Measurements from ENCODE around the gene RAD51C.
A peak's percentile ranks its signal among the peaks of the same experiment; 100 is the strongest.

DNA sequence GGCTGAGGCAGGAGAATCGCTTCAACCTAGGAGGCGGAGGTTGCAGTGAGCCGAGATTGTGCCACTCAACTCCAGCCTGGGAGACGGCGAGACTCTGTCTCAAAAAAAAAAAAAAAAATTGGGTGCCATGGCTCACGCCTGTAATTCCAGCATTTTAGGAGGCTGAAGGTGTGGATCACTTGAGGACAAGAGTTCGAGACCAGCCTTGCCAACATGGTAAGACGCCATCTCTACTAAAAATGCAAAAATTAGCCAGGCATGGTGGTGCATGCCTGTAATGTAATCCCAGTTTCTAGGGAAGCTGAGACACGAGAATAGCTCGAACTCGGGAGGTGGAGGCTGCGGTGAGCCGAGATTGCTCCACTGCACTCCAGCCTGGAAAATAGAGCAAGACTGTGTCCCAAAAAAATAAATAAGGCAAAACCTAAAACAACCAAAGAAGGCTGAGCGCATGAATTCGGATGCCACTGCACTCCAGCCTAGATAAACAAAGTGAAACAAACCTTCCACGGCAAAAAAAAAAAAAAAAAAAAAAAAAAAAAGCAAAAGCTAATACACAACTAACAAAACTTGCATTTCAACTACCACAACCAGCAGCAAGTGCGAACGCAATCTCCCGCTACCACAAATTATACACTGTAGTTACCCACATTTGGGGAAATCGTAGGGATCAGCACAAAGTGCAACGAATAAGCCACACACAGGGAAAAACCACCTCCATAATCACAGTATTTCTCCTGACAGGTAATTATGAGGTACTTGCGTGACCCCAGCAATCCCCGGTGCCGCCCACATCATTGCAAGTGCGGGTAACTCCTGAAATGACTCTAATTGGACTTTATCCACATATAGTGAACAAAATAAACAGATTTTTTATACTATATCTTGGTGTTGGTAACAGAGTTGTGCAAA is 26.2 kb upstream of the RAD51C start:
- TF ChIP-seq CHD4 (IDR thresholded peaks at IDR 0.05; ENCODE audit: insufficient read depth, insufficient replicate concordance, low read depth, low read length, poor library complexity, severe bottlenecking) (no peak), ZNF24 (IDR thresholded peaks at IDR 0.05) (no peak), POLR2A (conservative IDR thresholded peaks at IDR 0.05) (peak; percentile 98), EHMT2 (IDR thresholded peaks at IDR 0.05) (no peak), HMG20A (CRISPR knock-in tag; conservative IDR thresholded peaks at IDR 0.05) (no peak), RBM22 (IDR thresholded peaks at IDR 0.05; ENCODE audit: low read depth, low read length, poor library complexity, severe bottlenecking) (no peak), BRCA1 (IDR thresholded peaks at IDR 0.05) (no peak), BRCA1 (CRISPR knock-in tag; IDR thresholded peaks at IDR 0.05) (no peak), MAFF (IDR thresholded peaks at IDR 0.05; ENCODE audit: low read length) (no peak), MED1 (CRISPR knock-in tag; IDR thresholded peaks at IDR 0.05; ENCODE audit: borderline replicate concordance) (no peak), EZH2 (IDR thresholded peaks at IDR 0.05; ENCODE audit: borderline replicate concordance, low read depth, low read length) (no peak)

Measured in K562 (cell line).